ES-I3 (cell line): ENCODE measurements around the gene GPBAR1.

Source experiments
- H3K36me3 ChIP-seq: 2 replicates; pipeline ENCODE4 v1.6.1; 2013; ENCODE audit warnings: mild to moderate bottlenecking, low read length, control low read depth, moderate library complexity; ENCODE audit not compliant: insufficient read depth
- H3K4me1 ChIP-seq: 2 replicates; pipeline ENCODE4 v1.6.1; 2013; ENCODE audit warnings: mild to moderate bottlenecking, control low read depth, low read length; ENCODE audit not compliant: insufficient read depth
- H3K9ac ChIP-seq: 2 replicates; pipeline ENCODE4 v1.6.1; 2013; ENCODE audit warnings: low read depth, mild to moderate bottlenecking, low read length, moderate library complexity
- H3K9me3 ChIP-seq: 2 replicates; pipeline ENCODE4 v1.6.1; 2013; ENCODE audit warnings: mild to moderate bottlenecking, low read length, moderate library complexity; ENCODE audit not compliant: control insufficient read depth, insufficient read depth

Gene GPBAR1

DNA sequence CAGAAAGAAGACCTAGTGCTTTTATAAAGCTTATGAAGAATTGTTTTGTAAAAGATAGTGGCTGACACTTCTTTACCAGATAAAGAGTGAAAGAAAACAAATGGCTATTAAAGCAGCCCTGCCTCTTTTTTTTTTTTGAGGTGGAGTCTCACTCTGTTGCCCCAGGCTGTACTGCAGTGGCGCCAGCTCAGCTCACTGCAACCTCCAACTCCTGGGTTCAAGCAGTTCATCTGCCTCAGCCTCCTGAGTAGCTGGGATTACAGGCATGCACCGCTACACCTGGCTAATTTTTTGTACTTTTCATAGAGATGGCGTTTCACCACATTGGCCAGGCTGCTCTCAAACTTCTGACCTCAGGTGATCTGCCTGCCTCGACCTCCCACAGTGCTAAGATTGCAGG, 31.0 kb upstream of the GPBAR1 start:
- H3K36me3 ChIP-seq, result peaks cover 40% of the 10 kb centered on the region
- no peaks in the 10 kb centered on the region for H3K9me3 ChIP-seq
- no peaks in the 10 kb centered on the region for H3K4me1 ChIP-seq
- H3K9ac ChIP-seq, result no peak overlapping the region

DNA sequence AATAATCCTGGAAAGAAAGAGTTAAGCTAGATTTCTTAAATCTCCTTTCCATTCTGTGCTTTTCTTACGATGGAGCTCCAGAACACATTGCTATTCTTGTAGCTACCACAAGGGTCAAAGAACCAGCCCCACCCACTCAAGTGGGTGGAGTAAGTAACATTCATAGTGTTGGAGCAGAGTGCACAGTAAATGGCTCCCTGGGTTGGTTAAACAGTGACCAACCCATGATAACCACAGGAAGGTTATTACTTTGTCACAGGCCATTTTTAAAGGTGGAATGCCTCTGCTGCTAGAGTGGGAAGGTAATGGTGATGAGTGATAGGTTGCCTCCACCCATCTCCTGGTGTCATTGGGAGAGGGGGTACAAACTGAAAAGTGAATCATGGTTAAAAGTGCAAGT, 29.9 kb upstream of the GPBAR1 start:
- Histone ChIP-seq H3K4me1 (no peaks in the 10 kb centered on the region), H3K9me3 (no peaks in the 10 kb centered on the region), H3K9ac (no peak overlapping the region), H3K36me3 (peaks cover 50% of the 10 kb centered on the region)

DNA sequence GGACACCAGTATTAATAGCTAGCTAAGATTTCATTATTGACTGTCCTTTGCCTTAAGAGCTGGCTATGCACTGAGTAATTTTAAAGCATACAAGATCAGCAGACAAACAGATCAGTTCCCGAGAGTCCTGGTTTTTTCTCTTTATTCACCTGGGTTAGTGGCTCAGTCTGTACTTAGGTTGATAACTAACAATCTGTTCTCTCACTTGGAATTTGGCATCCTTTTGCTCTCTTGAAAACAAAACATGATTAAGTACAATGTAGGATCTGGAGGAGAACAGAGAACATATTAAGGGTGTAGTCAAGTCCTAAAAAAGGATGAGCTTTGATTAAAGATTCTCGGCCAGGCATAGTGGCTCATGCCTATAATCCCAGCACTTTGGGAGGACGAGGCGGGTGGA, 27.3 kb upstream of the GPBAR1 start:
- H3K36me3 ChIP-seq, result peaks cover 48% of the 10 kb centered on the region
- H3K9me3 ChIP-seq, result no peaks in the 10 kb centered on the region
- no peak overlapping the region for H3K9ac ChIP-seq
- H3K4me1 ChIP-seq, result no peaks in the 10 kb centered on the region

DNA sequence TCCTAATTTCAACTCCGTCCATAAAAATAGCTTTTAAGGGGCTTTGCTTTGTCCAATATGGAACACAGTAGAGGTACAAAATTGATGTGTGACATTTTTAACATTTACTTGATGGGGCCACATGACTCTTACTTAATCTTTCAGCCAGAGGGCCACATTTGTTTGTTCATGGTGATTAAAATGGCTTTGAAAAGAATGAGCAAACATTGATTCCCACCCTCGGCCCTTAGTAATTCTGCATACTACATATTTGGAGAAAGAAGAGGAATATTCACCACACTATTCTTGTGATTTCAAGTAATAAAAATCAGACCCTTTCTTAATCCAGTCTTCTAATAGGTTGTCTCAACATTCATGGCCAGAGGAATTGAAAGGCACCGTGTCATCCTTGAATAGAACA, 26.3 kb upstream of the GPBAR1 start:
- Histone ChIP-seq H3K9ac (no peak overlapping the region), H3K9me3 (no peaks in the 10 kb centered on the region), H3K36me3 (peaks cover 53% of the 10 kb centered on the region), H3K4me1 (no peaks in the 10 kb centered on the region)

DNA sequence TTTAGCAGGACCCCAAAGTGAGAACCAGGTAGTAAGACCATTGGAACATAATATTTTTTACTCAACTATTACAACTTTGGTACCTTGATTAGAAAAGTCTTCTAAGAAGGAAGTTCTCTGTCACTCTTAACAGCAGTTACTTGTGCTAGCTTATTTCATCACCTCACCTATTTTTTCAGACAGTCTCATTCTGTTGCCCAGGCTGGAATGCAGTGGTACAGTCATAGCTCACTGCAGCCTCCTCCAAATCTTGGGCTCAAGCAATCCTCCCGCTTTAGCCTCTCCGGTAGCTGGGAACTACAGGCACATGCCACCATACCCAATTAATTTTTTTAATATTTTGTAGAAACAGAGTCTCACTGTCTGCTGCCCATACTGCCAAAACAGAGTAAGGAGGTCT, 25.8 kb upstream of the GPBAR1 start:
- H3K9me3 ChIP-seq, result no peaks in the 10 kb centered on the region
- H3K36me3 ChIP-seq, result peaks cover 49% of the 10 kb centered on the region
- no peaks in the 10 kb centered on the region for H3K4me1 ChIP-seq
- H3K9ac ChIP-seq, result no peak overlapping the region

DNA sequence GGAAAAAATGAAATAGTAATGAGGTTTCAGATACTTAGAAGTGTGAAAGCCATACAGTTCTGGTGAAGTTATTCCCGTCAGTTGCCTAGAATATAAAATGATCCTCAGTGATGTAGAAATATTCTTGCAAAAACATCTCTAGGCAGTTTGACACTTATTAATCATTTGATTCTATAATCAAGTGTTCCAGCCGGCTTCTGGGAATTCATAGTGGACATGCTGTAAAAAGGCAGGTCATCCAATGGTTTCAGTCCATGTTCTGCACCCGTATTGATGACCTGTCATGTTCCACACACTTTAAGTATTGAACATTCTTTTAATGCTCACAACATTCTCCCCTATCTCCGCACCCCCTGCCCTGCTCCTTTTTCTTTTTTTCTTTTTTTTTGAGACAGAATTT, 24.0 kb upstream of the GPBAR1 start:
- H3K36me3 ChIP-seq, result peaks cover 50% of the 10 kb centered on the region
- no peak overlapping the region for H3K9ac ChIP-seq
- no peaks in the 10 kb centered on the region for H3K4me1 ChIP-seq
- H3K9me3 ChIP-seq, result no peaks in the 10 kb centered on the region

DNA sequence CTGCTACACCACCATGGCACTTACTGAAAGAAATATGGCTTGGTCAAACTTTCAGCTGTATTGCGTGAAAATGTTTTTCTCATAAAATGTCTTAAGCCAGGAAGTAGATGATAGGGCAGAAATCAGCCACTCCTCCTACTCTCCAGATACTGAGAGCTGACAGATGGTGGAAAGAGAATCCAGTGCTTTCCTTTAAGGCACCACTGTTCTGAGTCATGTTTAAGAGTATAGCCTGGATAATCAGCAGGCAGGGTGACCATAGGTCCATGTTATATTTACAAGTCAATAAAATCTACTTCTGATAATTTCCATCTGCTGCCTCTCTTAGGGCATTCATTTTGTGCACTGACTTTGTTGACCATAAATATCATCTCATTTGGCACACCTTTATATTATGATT, 21.9 kb upstream of the GPBAR1 start:
- Histone ChIP-seq H3K9ac (no peak overlapping the region), H3K4me1 (no peaks in the 10 kb centered on the region), H3K9me3 (no peaks in the 10 kb centered on the region), H3K36me3 (peaks cover 44% of the 10 kb centered on the region)

DNA sequence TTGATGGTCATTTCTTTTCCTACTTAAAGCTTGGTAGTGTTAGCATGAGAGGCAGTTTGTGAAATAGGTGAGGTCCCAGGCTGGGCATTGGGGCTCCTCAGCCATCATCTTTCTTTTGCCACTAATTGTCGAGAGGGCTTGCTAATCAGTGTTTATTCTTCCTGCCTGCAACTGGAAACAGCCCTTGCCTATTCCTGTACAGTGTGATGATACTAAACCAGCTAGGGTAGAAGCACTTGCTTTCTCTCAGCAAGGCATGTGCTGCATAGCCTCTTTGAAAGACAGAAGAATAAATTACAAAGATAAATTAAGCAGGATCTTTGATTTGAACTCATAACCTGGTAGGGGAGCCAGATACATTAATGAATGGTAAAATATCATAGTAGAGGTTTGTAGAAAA, 16.6 kb upstream of the GPBAR1 start:
- H3K9me3 ChIP-seq, result no peaks in the 10 kb centered on the region
- no peaks in the 10 kb centered on the region for H3K4me1 ChIP-seq
- peaks cover 31% of the 10 kb centered on the region for H3K36me3 ChIP-seq
- H3K9ac ChIP-seq, result no peak overlapping the region

DNA sequence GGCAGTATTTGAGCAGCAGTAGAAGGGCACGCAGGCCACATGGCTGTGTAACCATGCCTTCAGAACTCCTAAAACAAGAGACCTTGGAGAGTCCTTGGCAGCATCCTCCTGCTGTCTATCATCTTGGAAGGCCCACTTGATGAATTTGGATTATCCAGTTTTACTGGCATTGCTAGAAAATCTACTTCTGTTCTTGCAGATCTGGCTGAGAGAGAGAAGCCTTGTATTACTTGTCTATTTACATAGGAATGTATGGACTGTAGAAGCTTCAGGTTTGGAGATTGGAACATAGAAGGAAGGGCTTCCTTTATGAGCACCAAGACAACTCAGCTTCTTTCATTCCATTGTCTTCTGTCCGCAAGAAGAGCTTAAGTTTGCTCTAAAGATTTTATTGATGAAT, 16.1 kb upstream of the GPBAR1 start:
- H3K36me3 ChIP-seq, result peaks cover 34% of the 10 kb centered on the region

DNA sequence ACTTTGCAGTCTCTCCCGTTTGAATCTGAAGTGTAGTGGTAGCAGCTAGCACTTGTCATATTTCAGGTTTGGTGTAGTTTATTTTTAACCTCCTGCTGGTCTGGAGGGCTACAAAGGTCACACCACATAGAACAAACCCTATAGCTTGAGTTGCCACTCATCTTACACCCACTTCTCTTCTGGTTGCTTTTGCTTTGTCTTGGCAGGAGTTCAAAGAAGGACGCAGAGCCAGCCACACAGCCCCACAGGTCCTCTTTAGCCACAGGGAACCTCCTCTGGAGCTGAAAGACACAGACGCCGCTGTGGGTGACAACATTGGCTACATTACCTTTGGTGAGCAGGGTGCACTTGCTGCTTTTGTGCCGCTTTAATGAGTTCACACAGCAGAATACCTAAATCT, 15.6 kb upstream of the GPBAR1 start:
- Histone ChIP-seq H3K9me3 (no peaks in the 10 kb centered on the region), H3K36me3 (peaks cover 38% of the 10 kb centered on the region), H3K4me1 (no peaks in the 10 kb centered on the region), H3K9ac (no peak overlapping the region)

More for the DNA sequence above, 16.1 kb upstream of the GPBAR1 start:
- Histone ChIP-seq H3K4me1 (no peaks in the 10 kb centered on the region), H3K9me3 (no peaks in the 10 kb centered on the region), H3K9ac (no peak overlapping the region)

DNA sequence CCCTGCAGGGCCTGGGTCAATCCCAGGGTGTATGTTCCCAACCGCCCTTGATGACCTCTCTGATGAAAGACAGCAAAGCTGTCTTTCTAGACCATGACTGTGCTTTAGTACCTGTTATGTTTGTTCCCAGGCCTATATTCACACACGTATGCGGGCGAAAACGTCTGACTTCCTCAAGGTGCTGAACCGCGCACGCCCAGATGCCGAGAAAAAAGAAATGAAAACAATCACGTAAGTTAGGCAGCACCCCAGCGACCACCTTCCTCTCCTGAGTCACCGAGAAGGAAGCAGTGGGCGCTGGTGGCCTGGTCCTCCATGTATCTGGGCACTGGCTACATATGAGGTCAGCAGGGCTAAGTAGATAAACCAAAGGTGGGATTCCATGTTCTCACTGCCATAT, 11.1 kb upstream of the GPBAR1 start:
- H3K36me3 ChIP-seq, result peaks cover 48% of the 10 kb centered on the region
- H3K9ac ChIP-seq, result no peak overlapping the region
- H3K9me3 ChIP-seq, result no peaks in the 10 kb centered on the region
- no peaks in the 10 kb centered on the region for H3K4me1 ChIP-seq

DNA sequence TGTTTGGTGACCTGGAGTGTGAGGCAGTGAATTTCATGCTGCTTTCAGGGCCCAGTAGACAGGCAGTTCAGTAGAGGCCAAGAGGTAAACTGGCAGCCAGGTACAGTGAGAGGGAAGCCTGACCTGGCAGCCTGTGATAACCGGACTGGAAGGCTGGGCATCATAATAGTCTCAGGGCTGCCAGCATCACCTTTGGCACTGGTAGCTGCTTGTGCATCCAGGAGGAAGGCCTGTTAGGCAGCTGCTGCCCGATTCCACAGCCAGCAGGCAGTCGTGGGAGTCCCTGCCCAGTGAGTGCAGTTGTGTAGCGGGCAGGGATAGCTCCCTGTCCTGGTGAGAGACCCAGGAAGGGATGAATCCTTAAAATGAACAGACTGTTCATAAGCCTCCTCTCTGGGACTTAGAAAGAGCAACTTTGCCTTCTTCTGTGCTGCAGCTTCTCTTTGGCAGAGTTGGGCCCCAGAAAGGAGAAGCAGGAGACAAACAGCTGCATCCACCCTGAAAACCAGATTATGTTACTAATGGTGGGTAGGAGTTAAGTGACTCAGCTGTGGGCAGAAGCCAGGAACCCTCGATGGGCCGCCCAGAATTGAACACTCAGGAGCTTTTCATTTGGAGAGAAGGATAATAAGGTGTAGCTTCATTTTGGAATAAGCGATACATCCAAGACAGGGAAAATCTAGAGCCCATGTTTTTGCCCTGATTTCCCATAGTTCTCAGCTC, 8.1 kb upstream of the GPBAR1 start:
- H3K36me3 ChIP-seq, result peaks cover 37% of the 10 kb centered on the region
- no peaks in the 10 kb centered on the region for H3K4me1 ChIP-seq
- no peaks in the 10 kb centered on the region for H3K9me3 ChIP-seq
- H3K9ac ChIP-seq, result no peak overlapping the region

DNA sequence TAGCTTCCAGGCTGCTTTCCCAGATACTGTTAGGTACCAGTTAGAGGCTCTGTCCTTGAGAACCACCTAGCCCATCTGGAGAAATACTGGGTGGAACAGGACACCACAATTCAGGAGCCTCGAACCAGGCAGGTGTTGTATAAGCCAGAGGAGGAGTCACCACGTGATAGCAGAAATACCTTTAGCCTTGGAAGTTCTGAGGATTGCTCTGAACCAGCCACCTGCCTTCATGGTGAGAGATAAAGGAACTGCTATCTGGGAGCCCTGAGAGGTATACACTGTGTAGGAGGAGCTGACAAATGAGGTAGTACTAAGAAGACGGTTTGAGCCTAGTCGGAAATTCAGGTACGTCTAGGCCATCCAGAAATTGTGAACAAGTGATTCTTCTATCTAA, 7.6 kb upstream of the GPBAR1 start:
- H3K9ac ChIP-seq, result no peak overlapping the region
- H3K9me3 ChIP-seq, result no peaks in the 10 kb centered on the region
- no peaks in the 10 kb centered on the region for H3K4me1 ChIP-seq
- H3K36me3 ChIP-seq, result peaks cover 37% of the 10 kb centered on the region

DNA sequence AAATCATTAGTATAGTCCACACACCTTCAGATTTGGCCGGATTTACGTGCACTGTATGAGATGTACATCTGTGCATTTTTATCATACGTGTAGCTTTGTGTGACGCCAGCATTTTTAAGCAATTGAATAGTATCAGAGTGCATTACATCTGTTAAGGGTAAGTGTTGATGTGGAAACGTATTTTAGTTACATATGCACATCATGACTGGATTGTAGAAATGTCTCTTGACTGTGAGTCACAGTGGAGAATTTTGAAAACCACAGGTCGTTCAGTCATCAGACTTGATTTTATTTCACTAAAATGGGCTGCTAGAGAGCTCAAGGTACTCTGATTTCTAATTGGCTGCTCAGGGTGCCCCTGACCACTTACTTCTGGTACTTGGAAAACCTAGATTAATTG, 5.4 kb upstream of the GPBAR1 start:
- Histone ChIP-seq H3K36me3 (peaks cover 25% of the 10 kb centered on the region), H3K4me1 (peaks cover 12% of the 10 kb centered on the region; the same call in 1 of the 2 replicates), H3K9me3 (no peaks in the 10 kb centered on the region), H3K9ac (no peak overlapping the region)

DNA sequence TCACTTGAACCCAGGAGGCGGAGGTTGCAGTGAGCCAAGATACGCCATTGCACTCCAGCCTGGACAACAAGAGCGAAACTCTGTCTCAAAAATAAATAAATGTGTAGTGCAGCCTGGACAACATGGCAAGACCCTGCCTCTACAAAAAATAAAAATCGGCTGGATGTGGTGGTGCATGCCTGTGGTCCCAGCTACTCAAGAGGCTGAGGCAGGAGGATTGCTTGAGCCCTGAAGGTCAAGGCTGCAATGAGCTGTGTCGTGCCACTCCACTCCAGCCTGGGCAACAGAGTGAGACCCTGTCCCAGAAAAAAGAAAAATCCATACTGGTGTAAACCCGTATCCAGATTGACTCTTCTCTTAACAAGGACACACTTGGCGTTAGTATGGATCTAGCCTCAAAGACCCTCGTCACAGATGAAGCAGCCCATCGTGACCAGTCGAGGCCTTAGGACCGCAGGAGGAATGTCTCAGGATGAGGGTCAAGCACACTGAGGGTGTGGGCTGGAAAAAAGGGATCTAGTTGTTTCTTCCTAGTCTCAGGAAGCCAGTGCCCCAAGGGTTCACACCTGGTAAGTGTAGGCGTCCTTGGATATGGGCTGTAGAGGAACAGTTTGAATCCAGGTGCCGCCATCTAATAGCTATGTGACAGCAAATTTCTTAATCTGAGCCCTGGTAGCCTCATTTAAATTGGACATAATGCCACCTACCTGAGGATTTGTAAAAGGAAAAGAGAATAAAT, 4.0 kb upstream of the GPBAR1 start:
- H3K9me3 ChIP-seq, result no peaks in the 10 kb centered on the region
- peaks cover 22% of the 10 kb centered on the region; the same call in 1 of the 2 replicates for H3K4me1 ChIP-seq
- H3K9ac ChIP-seq, result no peak overlapping the region
- H3K36me3 ChIP-seq, result peaks cover 25% of the 10 kb centered on the region
